ENCODE measurements around the gene ZNF600.
"Not testable (repeated sequence)": the region's sequence is repeated elsewhere in the genome, so short reads cannot be mapped to it uniquely, and the experiment has no call there.

The ZNF600 gene

DNA sequence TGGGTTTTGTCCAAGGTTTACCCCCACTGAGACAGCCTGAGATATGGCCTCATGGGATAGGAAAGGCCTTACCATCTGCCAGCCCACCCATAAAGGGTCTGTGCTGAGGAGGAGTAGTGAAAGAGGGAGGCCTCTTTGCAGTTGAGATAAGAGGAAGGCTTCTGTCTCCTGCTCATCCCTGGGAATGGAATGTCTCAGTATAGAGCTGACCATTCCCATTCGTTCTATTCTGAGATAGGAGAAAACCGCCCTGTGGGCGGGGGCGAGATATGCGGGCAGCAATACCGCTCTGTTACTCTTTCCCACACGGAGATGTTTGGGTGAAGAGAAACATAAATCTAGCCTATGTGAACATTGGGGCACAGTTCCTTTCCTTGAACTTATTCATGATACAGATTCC lies 45.2 kb downstream of the ZNF600 start:
- not testable (repeated sequence) for DNase-seq

DNA sequence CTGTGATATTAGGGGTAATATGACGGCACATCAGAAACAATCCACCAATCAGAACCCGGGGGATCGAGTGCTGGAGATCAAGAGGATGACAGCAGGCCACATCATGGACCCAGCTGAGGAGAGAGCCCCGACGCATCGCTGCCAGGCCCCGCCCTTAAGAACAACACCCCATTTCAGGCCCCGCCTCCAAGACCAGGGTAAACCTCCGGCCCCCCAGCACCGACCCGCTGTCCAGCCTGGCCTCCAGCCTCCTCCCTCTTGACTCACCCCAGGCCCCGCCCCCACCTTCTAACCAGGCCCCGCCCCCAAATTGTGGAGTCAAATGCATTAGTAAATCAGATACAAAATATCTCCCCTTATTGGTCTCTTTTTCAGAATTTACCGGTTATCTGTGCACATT lies 47.0 kb downstream of the ZNF600 start:
- no peak for DNase-seq

DNA sequence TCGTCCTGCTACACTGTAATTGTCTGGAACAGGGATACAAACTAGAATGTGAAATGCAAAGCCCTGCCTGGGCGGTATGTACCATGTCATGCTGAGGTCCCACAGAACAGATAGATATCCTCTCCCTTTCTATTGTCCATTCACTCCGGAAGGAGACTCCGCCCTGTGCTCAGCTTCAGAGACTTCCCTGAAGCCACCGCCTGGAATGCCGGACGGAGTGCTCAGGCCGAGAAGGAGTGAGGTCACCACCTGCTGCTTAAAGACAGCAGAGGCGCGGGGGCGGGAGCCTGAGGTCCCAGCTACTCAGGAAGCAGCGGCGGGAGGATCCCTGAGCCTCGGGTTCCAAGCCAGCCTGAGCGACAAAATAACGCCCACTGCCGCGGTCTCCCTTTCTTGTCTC lies 50.9 kb downstream of the ZNF600 start:
- DNase-seq, result no peak

DNA sequence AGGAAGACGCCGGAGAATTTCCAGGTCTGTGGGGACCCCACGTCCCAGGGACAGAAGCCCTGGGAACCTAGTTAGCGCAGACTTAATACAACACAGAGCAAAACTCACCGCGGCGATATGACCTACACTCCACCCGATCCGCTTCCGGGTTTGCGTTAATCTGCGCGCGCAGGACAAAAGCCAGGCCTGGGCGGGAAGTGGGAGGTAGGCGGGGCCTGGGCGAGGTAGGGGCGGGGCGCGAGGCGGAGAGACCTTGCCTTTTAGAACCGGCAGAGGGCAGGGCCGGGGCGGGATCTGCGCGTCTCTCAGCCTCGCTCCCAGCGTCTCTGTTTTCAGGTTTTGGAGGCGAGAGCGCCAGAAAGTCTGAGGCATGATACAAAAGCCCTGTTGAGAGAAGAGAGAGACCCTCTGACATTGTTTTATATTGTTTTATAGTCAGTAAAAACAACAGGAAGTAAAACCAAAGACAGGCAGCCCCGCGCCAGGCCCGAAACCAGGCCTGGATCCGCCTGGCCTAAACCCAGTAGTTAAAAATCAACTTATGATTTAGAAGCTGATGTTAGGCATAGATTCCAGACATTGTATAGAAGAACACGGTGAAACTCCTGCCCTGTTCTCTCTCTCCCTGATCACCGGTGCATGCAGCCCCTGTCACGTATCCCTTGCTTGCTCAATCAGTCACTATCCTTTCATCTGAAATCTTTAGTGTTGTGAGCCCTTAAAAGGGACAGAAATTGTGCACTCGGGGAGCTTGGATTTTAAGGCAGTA lies 51.5 kb downstream of the ZNF600 start, which contains the start of gene ZNF611:
Gene ZNF611 (minus strand): TSS at position 152 of the 769 bp plus-strand sequence. CDS start 19,150 bp downstream, outside the sequence.
- peak; percentile 97 to 99 for DNase-seq

DNA sequence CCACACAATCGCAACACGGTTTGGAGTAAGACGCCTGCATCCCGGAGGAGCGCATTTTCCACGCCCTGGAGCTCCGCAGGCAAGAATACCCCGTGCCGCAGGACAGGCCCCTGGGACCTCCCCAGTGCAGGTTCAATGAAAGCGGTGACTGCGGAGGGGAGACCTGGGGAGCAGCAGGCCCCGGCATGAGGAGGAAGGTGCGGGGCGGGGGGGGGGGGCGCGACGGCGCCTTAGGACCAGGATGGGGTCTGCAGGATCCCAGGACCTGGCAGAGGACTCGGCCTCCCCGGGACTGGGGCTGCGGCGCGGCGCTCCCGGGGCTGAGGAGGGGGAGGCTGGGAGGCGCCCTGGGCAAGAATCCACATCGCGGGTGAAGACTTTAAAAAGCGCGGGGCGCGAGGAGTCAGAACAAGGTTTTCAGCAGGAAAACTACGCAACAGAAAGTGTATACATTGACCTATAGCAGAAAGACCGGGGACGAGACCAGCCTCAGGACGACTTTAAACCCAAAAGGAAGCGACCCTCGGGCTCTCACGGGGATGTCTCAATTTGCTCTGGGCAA lies 52.2 kb downstream of the ZNF600 start:
- DNase-seq, result no peak

DNA sequence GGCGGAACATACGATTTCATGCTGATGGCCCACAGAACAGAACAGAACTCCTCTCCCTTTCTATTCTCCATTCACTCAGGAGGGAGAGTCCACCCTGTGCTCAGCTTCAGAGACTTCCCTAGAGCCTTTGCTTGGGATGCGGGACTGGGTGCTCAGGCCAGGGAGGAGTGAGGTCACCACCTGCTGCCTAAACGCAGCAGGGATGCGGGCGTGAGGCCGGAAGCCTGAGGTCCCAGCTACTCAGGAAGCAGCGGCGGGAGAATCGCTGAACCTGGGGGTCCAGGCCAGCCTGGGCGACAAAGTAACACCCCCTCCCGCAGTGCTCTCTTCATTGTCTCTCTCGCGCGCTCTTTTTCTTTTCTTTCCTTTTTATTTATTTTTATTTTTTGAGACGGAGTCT lies 60.5 kb downstream of the ZNF600 start:
- not testable (repeated sequence) for DNase-seq

DNA sequence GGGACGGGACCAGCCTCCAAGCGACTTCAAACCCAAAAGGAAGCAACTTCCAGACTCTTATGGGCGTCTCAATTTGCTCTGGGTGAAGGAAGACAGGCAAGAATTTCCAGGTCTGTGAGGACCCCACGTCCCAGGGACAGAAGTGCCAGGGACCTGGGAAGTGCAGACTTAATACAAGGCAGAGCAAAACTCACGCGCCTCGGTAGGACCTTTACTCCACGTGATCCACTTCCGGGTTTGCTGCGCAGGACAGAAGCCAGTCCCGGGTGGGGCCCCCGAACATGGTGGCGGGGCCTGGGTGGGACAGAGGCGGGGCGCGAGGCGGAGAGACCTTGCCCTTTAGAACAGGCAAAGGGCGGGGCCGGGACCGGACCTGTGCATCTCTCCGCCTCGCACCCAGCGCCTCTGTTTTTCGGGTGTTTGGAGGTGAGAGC lies 61.0 kb downstream of the ZNF600 start:
- DNase-seq, result no peak

DNA sequence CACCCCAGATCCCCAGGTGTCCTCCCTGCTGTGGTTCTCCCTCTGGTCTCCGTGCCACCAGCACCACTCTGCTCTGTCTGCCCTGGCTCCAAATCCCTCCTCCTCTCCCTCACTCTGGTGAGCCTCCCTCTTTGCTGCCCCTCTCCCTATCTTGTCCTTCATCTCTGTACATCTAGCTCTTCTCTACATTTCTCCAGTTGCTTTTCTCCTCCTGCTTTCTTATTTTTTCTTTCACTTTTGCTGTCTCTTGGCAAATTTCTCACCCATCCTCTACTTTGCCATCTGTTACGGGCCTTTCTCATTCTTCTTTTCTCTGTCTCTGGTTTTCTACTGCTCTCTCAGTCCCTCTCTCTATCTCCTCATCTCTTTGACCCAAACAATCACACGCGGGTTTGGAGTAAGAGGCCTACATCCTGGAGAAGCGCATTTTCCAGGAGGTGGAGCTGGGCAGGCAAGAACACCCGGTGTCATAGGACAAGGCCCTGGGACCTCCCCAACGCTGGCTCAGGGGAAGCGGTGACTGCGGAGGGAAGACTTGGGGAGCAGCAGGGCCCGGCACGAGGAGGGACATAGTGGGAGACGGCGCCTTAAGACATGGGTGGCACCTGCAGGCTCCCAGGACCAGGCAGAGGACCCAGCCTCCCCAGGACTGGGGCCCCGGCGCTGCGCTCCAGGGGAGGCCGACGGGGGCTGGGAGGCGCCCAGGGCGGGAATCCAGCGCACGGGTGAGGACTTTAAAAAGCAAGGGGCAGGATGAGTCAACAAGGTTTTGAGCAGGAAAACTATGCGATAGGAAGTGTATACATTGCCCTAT lies 61.7 kb downstream of the ZNF600 start:
- no peak for DNase-seq

DNA sequence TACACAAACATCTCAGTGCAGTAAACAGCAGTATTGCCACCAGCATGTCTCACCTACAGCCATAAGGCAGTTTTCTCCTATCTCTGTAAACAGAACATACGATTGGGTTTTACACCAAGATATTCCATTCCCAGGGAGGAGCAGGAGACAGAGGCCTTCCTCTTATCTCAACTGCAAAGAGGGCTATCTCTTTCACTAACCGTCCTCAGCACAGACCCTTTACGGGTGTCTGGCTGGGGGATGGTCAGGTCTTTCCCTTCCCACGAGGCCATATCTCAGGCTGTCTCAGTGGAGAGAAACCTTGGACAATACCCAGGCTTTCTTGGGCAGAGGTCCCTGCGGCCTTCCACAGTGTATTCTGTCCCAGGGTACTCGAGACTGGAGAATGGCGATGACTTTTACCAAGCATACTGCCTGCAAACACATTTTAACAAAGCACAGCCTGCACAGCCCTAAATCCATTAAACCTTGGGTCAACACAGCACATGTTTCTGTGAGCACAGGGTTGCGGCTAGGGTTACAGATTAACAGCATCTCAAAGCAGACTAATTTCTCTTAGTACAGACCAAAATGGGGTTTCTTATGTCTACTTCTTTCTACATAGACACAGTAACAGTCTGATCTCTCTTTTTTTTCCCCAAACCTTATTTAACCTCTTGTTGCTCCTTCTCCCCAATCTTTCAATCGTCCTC lies 62.5 kb downstream of the ZNF600 start:
- DNase-seq, result not testable (repeated sequence)

DNA sequence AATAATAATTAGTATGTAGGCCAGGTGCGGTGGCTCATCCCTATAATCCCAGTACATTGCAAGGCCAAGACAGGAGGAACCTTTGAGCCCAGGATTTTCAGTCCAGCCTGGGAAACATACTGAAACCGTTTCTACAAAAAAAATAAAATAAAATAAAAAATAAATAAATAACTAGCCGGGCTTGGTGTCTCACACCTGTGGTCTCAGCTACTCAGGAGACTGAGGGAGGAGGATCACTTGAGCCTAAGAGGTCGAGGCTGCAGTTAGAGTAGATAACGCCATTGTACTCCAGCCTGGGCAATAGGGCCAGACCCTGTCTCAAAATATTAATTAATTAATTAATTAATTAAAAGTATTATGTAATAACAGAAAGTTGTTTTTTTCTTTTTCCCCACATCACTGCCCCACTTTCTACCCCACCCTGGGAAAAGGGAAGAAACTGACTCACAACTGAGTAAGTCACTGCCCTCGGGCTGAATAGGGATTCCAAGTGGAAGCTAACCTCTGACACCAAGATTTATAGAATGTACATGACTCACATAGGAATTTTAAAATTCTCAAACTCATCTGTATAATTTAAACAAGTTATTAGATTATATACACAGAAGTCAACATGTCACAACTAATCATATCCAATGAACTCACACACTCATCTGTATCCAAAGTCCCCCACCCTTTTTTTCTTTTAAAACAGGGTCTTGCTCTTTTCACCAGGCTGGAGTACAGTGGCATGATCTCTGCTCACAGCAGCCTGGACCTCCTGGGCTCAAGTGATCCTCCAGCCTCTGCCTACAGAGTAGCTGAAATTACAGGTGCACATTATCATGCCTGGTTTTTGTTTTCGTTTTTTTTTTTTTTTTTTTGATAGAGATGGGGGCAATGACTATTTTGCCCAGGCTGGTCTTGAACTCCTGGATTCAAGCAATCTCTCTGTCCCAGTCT lies 64.3 kb downstream of the ZNF600 start:
- DNase-seq, result no peak

DNA sequence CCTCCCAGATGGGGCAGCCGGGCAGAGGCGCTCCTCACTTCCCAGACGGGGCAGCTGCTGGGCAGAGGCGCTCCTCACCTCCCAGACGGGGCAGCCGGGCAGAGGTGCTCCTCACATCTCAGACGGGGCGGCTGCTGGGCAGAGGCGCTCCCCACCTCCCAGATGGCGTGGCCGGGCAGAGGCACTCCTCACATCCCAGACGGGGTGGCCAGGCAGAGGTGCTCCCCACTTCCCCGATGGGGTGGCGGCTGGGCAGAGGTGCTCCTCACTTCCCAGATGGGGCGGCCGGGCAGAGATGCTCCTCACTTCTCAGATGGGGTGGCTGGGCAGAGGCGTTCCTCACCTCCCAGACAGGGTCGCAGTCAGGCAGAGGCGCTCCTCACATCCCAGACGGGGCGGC lies 66.0 kb downstream of the ZNF600 start:
- DNase-seq, result not testable (repeated sequence)

DNA sequence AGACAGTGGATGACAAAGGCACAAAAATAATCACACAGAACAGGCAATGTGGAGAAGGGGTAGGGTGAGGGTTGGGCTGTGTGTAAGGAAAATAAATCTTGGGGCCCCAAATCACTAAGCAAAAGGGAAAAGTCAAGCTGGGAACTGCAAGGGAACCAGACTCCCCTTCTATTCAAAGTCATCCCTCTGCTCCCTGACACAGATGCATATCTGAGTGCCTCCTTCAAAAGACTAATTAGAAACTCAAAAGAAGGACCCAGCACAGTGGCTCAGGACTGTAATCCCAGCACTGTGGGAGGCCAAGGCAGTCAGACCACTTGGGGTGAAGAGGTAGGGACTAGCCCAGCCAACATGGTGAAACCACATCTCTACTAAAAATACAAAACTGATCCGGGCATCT lies 70.1 kb downstream of the ZNF600 start:
- DNase-seq, result no peak

DNA sequence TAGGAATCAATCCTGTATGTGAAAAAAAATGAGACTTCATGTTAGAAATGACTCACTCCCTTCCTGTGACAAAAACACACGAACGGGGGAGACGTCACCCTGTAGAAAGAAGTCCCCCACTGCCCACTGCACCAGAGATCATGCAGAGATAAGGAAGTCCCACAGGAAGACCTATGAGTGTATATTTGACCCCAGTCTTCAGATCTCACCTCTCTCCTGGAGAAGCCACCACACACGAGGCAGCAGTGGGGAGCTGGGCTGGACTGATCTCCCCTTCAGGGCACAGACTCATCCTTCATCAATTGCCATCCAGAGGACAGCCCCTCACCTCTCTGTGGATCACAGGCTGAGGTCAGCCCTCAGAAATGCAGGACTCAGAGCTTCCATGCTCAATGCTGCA lies 70.7 kb downstream of the ZNF600 start:
- peak in 1 of 2 experiments; percentile 9 for DNase-seq

DNA sequence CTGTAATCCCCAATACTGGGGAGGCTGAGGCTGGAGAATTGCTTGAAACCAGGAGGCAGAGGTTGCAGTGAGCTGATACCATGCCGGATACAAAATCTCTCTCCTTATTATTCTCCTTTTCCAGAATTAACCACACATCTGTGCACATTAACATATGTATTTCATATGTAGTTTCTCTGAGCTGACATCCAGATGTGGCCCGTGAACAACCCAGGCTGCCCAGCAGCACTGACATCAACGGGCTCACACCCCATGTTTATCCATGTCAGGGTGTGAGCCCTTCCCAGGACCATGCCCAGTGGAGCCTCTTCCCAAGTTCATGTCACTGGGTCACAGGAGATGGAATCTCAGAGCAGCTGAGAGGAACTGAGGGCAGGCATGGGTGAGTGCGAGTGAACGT lies 71.3 kb downstream of the ZNF600 start:
- not testable (repeated sequence) for DNase-seq
